ENCODE measurements around the gene ADO.
"Not testable (repeated sequence)": the region's sequence is repeated elsewhere in the genome, so short reads cannot be mapped to it uniquely, and the experiment has no call there.

ADO gene

DNA sequence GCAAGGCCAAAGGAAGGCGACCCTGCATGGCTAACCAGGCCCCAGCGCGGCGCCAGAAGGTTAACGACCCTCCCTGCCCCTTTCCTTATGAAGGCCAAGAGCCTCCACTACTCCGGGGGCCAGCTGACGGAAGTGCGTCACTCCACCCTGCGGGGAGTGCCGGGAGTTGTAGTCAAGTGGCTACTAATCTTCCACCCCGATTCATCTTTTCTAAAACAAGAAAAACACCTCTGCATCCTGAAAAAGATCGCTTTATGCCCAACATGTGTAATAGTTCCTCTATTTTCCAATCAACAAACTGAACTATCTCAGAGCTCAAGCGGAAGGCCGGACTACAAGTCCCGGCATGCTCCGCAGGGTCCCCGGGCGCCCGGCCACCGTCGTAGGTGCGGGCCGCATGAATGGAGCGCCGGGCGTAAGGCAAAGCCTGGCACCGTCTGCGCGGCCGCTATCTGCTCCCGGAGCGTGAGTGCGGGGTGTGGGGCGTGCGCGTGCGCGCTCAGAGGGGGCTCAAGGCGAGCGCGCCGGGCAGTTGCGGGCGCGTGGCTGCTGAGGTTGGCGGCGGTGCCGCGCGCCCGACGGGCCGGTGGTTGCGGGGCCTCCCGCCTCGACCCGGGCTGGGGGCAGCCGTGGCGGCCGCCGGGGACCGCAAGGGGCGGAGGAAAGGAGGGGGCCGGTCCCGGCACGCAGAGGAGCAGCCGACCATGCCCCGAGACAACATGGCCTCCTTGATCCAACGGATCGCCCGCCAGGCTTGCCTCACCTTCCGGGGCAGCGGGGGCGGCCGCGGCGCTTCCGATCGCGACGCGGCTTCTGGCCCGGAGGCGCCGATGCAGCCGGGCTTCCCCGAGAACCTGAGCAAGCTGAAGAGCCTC is at the start of gene ADO:
Gene ADO (plus strand): TSS at position 365 of the 875 bp plus-strand sequence. CDS start 340 bp downstream, at position 705.
- DNase-seq (ENCODE audit: extremely low read depth in 1 of 2, low read depth in 1 of 2) = peak in 1 of 2 donors; percentile 64

- no peak for DNase-seq (ENCODE audit: extremely low read depth in 1 of 2, low read depth in 1 of 2)
Observed at GRCh38 chr10:62754963-62755362, 49.6 kb upstream of the ADO start.

DNA sequence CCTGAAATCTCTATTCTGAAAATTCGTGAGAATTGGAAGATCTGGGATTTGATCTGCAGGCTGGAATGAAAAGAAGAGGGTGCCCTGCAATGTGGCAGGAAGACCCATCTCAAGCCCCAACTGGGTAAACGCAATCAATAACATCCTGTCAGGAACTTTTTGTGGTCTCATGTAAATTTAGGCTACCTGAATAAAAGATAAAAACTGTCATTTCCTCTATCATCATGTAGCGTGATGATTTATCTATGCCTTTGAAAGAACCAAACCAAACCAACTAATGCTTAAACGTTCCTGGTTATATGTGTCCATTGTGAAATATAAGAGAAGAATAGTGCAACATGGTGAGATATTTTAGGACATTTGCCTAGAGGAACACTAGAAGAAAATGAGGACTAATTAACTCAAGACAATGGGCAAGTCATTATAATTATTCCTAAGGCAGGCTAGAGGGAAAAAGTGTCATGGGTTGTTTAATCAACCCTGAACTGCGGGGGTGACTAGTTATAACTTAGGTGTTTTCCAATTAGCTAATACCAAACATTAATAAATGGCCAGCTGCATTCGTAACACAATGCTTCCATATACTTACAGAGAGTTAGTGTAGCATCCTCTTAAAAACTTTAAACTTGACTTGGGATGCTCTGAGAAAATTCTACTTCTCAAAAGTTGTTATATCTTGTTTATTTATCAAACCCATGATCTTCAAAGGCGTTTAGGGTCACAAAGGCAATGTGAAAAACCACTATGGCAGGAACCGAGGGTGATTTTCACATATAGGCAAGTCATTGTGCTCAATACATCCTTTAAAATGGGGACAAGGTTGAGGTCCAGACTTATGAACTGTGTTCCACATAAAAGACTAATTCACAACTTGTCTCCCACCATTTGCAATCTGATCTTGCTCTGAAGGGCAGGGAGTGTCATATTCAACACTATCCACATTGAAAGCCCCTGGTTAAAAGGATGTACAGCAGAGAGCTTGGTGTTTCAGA is 48.6 kb upstream of the ADO start:
- no peak for DNase-seq (ENCODE audit: extremely low read depth in 1 of 2, low read depth in 1 of 2)

DNA sequence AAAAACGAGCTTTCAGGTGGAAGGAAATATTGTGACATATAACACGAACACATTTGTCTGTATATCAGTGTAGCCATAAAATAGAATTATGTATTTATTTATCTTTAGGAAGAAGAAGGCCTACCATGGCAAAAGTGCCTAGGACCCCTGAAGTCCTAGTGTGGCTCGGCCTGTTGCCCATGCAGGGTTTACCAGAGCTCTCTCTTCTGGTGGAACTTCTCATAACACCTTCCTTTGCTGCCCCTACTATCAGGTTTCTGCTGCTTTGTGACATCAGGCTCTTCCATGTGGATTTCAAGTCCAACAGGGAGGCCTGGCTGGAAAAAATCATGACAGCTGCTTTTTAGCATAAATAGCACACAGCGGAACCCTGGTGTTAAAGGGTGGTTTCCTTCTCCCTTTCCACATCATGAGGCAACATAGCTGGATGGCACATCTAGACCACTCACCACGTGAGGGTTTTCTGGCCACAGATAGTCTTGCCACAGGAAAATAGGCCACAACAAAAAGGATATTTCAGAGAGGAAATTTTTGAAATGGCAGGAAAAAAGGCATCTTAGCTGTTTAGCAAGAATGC is 44.8 kb upstream of the ADO start:
- no peak for DNase-seq (ENCODE audit: extremely low read depth in 1 of 2, low read depth in 1 of 2)

DNA sequence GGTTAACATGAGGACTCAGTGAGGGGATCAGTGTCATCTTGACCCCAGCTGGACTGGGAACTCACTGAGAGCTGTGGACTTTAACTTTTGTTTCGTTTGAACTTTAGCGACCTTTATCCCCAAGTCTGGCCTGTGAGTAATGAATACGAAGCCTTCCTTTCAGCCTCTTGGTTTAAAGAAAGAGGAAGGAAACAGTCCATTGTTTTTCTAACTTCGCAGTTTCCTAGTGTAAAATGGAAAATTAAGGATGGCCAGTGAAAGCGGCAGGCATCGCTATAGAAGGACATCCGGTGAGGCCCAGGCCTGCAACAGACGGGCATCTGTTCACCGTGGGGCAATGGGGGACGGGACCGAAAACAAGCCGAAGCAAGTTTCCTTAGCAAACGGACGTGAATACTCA is 44.1 kb upstream of the ADO start:
- DNase-seq (ENCODE audit: extremely low read depth in 1 of 2, low read depth in 1 of 2) = no peak

- DNase-seq (ENCODE audit: extremely low read depth in 1 of 2, low read depth in 1 of 2) = no peak
Observed at GRCh38 chr10:62761115-62761514, 43.4 kb upstream of the ADO start.

DNA sequence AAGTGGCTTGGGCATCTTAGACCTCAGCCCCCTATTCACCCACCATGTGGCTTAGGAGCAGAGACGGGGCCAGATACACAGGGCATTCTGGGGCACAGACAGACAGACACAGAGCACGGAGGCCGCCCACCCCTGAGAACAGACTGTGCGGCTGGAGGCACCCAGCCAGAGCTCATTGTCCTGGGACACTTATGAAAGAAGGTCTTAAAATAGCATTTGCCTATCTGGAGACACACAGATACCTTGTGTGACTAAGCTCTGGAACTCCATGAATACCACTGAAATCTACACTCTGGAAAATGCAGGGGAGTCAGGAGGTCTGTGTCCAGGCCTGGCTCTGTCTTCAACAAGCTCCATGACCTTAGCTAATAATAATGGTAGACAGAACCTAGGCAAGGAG is 41.4 kb upstream of the ADO start:
- no peak for DNase-seq (ENCODE audit: extremely low read depth in 1 of 2, low read depth in 1 of 2)

DNA sequence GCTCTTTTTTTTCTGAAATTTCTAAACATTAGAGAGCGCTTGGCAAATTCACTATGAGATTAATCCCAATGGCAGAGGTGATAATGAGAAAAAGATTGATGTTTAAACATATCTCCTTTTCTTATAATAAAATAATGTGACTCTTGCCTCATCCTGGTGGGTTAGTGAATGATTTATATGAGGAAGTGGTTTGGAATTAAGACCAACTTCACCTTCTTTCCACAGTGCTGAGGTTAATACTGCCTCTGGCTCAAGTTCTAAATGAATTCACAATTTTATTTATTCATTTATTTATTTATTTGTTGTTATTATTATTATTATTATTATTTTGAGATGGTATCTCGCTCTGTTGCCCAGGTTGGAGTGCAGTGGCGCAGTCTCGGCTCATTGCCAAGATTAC is 40.5 kb upstream of the ADO start:
- no peak for DNase-seq (ENCODE audit: extremely low read depth in 1 of 2, low read depth in 1 of 2)

- no peak for DNase-seq (ENCODE audit: extremely low read depth in 1 of 2, low read depth in 1 of 2)
Observed at GRCh38 chr10:62765726-62766125, 38.8 kb upstream of the ADO start.

GRCh38 chr10:62766386-62766785 is 38.1 kb upstream of the ADO start:
- no peak for DNase-seq (ENCODE audit: extremely low read depth in 1 of 2, low read depth in 1 of 2)

DNA sequence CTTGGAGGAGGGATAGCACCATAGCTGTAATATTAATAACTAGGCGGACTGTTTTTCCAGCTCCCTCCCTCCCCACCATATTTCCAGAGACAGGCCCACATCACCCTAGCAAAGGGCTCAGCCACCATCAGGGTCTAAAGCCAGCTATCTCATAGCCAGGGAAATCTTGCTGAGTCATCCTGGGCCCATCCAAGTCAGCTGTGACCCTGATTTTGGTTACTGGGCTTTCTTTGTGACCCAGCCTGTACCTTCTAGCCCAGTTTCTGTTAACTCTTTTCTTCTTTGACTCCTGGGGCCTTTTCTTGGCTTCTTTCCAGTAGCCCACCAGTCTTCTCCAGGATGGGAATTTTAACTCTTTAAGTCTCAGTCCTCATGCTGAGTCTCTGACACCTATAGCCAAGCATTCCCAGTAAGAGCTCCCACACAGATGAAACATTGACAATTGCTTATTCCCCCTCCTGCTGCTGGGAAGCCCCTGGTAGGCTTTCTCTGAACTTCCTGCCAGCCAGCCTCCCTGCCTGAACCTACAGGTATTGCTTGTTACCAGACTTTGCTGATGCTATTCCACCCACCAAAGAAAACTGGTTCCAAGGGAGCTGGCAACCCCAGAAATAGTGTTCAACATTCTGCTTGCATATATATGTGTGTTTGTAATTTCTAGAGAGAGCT is 34.8 kb upstream of the ADO start:
- DNase-seq (ENCODE audit: extremely low read depth in 1 of 2, low read depth in 1 of 2) = no peak

DNA sequence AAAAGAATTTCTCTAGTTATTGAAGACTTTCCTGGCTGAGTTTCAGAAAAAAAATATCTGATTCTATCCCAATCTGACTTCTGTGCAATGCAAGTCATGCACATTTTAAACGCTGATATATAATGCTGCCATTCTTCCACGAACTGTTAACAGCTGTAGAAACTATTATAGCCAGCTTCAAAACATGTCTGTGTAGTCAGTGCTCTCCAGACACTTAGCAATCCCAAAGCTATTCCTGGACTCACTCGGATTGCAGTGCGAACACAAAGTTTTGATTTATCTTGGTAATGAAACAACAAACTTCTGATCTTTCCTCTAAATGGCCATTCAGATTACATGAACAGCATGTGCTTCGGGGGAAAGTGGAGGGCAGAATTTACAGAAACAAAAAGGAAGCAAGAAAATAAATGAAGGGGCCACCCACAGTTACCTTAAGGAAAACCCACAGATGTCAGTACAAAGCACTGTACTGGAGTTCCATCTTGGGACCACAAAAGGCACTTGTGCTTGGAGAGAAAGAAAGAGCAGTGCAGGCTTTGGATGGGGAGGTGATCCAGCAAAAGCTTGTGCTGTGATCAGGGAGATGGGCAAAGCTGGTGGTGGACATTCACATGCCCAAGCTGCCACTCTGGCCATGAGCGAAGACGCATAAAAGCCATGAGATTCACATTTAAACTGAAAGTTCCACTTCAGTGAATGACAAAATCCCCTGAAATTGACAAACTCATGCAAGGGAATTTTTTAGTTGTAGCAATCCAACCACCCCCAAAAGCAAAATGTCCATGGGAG is 32.1 kb upstream of the ADO start:
- DNase-seq (ENCODE audit: extremely low read depth in 1 of 2, low read depth in 1 of 2) = no peak

GRCh38 chr10:62778125-62778524 is 26.4 kb upstream of the ADO start:
- DNase-seq (ENCODE audit: extremely low read depth in 1 of 2, low read depth in 1 of 2) = no peak

DNA sequence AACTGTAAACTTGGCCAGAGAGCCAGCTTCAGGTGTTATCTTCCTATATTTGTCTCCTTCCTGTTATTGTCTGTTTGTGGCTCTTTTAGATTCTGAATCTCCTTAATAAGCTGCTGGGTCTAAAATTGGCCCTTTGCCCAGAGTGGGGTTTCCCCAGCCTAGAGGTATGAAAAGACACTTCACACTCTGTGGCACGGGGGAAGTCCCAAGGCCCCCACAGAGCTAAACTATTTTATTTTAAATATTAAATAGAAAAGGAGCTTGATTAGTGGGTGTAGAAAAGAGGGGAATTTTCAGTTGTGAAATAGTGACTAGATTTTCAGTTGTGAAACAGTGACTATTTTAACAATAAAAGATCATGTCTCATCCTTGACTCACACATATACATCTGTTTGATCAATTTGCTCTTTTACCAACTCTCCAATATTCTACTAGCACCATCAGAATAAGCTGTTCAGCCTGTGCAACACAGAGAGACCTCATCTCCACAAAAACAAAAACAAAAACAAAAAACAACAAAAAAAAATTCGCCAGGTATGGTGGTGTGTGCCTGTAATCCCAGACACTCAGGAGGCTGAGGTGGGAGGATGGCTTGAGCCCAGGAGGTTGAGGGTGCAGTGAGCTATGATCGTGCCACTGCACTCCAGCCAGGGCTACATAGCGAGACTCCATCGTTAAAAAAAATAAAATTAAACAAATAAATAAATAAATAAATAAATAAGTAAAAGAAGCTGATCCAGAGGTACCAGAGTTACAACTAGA is 24.9 kb upstream of the ADO start:
- DNase-seq (ENCODE audit: extremely low read depth in 1 of 2, low read depth in 1 of 2) = peak; percentile 63

- DNase-seq (ENCODE audit: extremely low read depth in 1 of 2, low read depth in 1 of 2) = not testable (repeated sequence)
Observed at GRCh38 chr10:62784537-62784936, 20.0 kb upstream of the ADO start.

GRCh38 chr10:62788285-62788684 is 16.2 kb upstream of the ADO start:
- not testable (repeated sequence) for DNase-seq (ENCODE audit: extremely low read depth in 1 of 2, low read depth in 1 of 2)

- DNase-seq (ENCODE audit: extremely low read depth in 1 of 2, low read depth in 1 of 2) = no peak
Observed at GRCh38 chr10:62788861-62789467, 15.6 kb upstream of the ADO start.

DNA sequence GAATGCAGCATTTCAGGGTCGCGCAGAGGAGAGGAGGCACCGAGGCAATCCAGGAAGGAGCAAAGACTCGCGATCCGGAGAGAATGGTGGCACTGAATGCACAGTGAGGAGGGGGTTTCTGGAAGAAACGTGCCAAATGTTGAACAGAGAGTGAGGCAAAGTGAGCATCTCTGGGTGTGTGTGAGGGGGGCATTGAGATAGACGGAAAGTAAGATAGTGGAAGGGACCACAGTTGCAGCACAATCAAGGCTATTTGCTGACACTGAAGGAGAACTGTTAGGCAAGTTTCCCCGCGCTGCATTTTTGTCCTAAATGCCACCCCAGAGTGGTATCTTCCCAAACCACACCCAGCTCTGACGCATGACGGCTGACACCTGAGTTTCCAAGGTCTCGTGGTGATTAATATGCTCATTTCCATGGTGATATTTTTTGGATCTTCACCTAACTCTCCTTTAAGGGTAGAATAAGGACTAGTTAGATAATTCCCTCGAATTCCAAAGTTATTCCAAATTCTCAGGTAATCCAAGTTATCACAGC is 14.4 kb upstream of the ADO start:
- no peak for DNase-seq (ENCODE audit: extremely low read depth in 1 of 2, low read depth in 1 of 2)
